SH-SY5Y (cell line): ENCODE data around the gene ZNF385D.

Experiments used
- GATA2 ChIP-seq: IDR thresholded peaks from 2 replicates; pipeline ENCODE4 v1.6.1; 2011; ENCODE audit warnings: mild to moderate bottlenecking, low read depth, low read length
- GATA3 ChIP-seq: IDR thresholded peaks from 2 replicates; pipeline ENCODE4 v1.6.1; 2011; ENCODE audit warnings: low read depth, mild to moderate bottlenecking, low read length, moderate library complexity

The ZNF385D gene

DNA sequence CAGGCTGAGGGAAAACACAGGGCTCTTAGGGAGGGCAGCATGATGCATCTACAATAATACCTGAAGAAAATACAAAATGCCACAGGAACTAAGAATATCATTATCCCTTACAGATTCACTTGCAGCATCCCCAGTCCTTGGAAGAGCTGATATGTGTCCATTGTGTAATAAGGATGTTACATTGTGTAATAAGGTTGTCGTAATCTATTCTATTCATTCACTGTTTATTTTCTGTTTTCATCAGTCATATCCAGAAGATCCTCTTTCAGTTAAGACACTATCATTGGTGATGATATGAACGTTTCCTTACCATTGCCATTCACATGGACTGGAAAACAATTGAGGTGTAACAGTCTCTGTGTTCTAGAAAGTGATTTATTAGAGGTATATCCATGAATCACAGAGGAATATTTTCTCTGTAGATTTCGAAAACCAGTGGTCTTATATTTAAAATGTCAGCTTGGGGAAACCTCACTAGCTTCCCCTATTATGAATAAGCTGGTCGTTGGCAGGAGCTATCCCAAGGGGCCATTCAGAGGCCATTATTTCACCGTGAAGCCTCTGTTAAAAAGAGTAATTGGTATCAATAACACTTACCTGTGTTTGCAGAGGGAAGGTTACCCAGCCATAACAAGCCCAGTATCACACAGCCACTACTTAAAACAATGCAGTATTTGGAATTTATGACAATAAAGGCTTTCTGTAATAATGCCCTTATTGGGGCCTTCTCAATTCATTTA is 241.1 kb downstream of the ZNF385D start:
- TF ChIP-seq GATA2 = no peak
- no peak for TF ChIP-seq GATA3

DNA sequence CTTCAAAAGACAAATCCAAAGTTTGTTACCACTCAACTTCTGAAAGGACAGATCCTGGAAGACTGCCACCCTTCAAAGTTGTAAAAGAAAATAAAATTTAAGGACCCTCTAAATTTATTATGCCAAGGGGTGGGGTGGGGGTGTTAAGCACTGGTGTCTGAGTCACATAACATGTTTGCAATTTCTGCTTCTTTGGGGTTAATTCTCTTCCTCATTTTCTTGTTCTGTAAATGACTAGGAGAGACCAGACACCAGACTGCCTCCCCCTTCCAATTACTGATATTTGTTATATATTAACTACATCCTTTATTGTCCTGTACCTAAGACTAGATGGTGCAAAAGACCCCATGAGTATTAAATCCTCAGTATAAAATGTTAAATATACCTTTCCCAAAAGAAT is 242.8 kb downstream of the ZNF385D start:
- TF ChIP-seq GATA3 = no peak
- TF ChIP-seq GATA2 = no peak

DNA sequence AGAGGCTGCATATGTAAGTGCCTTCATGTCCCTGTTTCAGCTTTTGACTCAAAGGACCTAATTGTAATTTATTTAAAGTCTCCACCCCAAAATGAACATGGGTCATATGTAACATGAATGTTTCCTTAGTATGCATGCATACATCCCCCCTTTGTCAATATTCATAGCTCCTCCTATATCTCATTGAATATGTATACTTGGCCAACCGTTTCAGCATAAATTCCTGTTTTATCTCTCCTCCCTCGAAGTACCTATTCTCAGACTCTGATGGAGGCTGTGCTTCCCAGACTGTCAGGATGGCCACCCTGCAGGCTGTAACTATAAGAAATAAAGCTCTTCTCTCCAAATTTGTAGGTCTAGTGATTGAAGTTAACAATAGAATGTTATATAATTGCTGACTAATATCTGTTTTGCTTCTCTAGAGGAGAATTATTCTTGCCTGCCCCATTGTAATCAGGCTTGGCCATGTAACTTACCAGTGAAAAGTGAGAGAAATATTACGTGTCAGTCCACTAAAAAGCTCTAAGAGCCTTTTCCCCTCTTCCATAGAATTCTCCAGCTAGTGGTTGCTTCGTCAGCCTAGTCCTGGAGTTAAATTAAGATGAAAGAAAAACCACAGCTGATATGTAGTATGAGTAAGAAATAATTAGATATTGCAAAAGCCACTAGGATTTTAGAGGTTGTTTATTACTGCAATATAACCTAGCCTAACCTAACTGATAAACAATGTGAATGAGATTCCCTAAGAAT is 245.1 kb downstream of the ZNF385D start:
- no peak for TF ChIP-seq GATA2

DNA sequence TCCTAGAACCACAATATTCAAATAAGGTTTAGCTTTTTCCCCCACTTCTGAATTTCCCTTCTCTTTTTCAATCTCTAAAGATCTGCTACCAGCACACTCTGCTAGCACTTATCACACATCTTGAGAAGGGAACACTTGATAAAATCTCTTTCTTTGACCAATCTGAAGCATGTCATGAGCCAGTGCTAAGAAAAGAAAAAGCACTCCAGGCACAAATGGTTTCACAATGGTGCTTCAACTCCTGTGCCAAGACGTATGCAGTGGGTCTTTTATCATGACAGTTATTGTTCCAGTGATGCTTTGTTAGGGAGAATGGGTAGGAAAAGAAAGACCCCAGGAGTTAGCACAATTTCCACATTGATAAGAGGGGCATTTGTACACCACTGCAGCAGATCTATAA is 248.4 kb downstream of the ZNF385D start:
- TF ChIP-seq GATA3 (no peak), GATA2 (no peak)

DNA sequence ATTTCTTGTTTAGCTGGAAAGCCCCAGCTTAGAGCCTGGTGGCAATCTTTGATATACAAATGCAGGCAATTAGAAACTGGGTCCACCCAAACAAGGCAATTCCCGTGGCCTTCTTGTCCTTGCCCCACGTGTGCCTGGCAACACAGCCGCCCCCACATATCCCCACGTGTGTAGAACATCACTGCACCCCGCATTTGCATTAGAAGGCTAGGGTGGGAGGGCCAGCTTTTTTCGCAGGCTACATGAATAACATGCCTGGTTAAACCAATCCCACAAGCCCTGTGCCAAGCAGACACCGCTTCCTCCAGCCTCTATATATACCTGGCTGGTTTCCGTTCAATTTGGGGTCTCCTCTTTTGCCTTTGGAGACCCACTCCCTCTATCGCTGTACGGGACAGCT is 250.2 kb downstream of the ZNF385D start:
- TF ChIP-seq GATA2 (no peak), GATA3 (no peak)

DNA sequence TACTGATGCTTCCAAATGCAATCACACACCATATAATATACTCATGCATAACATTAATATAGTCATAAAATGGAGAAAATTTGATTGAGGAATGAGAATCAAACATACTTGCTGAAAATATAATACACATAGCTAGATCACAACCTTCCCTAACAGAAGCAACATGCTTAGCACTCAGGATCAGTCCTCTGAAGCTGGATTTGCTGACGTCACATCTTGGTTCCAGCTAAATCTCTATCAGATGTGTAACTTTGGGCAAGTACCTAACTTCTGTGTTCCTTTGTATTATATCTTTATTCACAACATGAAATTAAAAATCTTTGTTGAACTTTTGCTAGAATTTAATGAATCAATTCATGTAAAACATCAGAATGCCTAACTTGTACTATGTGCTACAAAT is 263.5 kb downstream of the ZNF385D start:
- TF ChIP-seq GATA2 (no peak), GATA3 (no peak)

DNA sequence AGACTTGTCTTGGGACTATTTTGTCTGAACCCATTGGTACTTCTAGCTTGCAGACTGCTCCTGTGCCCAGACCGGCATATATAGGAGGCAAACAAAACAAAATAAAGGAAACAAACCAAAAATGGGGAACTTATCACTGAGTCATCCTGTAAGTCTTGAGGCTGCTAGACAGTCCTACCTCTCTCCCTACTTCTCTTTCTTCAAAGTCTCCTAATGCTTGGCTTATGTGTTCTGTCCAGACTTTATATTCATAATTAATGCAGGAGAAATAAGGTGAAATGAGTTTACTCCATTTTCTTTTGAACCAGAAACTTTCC is 266.2 kb downstream of the ZNF385D start:
- TF ChIP-seq GATA3 = no peak
- no peak for TF ChIP-seq GATA2

DNA sequence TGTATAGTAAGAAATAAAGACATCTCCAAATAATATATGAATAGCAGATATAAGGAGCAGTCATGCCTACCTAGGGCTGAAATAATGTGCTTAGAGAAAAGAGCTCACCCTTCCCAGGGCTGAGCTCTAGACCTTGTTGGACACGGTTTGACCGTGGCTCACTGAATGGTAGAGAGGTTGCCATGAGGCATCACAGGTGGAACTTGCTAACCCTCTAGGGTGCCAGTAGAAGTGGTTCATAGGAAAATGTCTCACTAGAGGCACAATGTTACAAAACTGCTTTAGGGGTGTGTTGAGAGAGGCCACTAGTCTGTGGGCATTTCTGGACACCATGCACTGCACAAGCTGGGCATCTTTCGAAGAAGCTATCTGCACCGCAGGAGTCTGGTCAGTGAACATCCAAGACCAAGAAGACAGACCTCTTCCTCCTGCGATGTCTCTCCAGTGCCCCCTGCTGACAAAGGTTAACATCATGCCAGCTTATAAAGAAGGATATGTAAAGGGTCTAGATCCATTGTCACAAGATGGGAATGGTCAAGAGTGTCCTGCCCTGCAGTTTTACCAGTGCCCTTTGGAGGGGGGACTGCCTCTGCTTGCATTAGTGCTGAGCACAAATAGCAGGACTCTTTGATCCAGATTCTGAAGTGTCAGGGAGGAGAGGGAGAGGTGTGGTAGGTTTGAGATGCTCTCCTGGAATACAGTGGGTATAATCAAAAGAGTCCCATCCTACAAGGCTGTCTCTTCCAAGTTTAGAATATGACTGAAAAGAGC is 266.8 kb downstream of the ZNF385D start:
- TF ChIP-seq GATA3 = no peak
- no peak for TF ChIP-seq GATA2

DNA sequence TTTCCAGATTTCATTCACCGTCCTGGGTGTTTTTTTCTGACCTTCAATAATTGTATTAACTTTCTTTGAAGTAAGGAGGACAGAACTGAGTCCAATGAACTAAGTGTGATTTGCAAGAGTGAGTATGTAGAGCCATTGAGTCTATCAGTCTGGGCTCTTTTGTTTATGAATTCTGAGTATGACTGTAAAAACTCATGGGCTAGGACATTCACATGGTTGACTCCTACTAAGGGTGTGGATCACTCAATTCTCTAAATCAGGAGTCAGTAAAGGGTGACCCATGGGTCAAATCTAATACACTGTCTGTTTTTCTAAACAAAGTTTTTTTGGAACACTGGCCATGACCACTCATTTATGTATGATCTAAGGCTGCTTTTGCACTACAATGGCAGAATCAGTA is 269.0 kb downstream of the ZNF385D start:
- TF ChIP-seq GATA2 (no peak), GATA3 (no peak)

DNA sequence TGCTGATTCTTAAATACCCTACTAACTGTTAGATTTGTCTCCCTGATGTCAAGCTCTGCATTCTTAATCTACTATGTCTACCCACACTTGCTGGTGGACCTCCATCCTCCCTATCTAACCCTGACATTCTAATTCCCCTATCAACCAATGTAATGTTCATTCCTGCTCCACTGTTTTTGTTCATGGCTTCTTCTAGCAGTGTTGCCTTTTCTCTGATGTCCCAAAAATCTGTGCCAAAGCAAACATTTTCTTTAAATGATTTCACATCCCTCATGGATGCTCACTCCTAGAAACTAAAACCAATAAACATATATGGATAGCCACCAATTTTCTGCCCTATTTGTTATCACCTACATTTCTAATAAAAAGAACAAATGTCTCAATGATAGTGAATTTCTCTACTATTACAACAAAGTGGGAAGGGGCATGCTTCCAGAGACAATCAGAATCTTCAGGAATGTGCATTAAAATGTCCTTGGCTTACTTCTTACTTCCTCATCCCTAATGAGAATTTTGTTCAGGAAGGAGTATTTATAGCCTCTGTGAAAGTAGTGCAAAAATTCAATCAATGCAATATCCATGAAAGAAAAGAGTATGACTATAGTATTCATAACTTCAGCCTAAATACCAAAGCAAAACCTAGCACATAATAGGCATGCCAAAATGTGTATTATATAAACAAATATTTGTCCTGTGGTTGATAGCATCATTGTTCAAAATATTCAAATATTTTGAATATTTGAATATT is 273.3 kb downstream of the ZNF385D start:
- TF ChIP-seq GATA2 (no peak), GATA3 (no peak)

DNA sequence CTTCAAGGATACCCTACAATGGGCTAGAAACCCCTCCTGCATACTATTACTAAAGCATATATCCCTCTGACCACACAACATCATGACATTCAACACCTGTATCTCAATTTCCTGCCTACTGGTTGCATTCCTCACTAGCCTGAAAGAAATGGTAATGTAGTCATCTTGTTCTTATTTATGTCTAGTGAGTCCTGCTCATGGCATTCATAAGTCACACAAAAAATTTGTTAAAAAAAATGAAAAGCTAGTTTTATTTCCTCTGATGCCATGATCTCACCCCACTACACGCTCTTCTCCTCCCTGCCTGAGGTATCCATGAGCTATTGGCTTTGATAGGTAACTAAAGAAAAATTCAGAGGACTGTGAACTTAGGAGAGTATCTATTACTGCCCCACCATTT is 284.5 kb downstream of the ZNF385D start:
- no peak for TF ChIP-seq GATA3
- TF ChIP-seq GATA2 = no peak

DNA sequence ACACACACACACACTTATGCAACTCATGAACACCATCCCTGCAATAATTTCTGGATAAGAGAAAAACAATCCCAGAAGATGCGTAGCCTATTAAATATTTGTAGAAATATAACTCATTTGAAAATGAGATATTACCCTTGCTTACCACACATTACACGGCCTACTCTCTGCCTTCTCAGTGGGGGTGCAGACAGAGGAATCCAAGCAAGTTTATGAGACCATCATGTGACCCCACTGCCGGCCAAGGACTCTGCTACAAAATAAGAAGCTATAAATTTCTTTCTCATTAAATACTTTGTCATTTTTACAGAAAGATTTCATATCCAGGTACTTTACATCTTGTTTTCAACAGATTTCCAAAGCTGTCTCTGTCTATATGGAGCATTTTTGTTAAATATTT is 286.3 kb downstream of the ZNF385D start:
- no peak for TF ChIP-seq GATA2
- no peak for TF ChIP-seq GATA3

DNA sequence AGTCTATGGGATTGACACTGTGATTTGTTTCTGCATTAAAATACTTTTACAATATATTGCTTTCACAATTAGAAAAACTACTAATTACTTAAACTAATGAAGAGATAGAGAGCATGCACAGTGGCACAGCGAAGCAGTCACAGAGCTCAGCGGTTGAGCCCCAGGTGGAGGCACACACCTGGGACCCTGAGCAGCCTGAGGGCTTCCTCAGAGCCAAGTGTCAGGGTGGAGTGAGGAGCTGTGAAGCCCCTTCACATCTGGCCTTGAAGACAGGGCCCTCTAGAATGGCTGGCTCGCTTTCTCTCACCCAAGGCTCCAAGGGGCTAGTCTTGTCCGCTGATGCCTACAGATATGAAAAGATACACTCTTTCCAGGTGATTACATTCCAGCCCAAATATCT is 287.7 kb downstream of the ZNF385D start:
- TF ChIP-seq GATA2 = no peak
- TF ChIP-seq GATA3 = no peak

DNA sequence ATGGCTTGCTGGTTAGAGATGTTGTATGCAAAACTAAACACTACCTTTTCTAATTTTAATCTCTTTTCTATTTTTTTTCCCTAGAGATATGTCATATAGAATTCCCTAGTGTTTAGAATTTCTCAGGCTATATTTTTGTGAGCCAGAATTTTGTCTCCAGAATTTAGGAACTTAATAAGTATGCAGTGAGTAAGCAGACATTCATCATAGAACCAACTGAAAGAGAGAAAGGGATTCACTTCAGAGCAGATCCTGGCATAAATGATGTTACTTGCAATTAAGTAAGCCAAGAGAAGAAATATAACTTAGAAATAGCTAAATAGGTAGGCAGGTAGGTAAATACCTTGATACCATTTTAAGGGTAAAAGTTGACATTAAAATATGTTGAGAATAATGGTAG is 288.9 kb downstream of the ZNF385D start:
- TF ChIP-seq GATA2 = no peak
- no peak for TF ChIP-seq GATA3
